Measurements from ENCODE around the gene LTBP1. TPM values are rescaled to one million over a fixed set of nuclear protein-coding genes. Genes with fewer than 3 reads are reported as not detected.

LTBP1 gene
- polyA plus RNA-seq, 1 donor (not counting 4 experiments of a cell fraction or from before 2014, with no cell fraction given), result 9.2 TPM

GRCh38 chr2:32901313-32901712 lies 45.4 kb upstream of the LTBP1 start:
- no peak for FAIRE-seq
- TF ChIP-seq CTCF (optimal IDR thresholded peaks at IDR 0.05 in 1 of 3, IDR thresholded peaks at IDR 0.05 in 1 of 3, conservative IDR thresholded peaks at IDR 0.05 in 1 of 3; ENCODE audit: extremely low read depth in 1 of 3, insufficient read depth in 2 of 3, low read length in 3 of 3), result no peak
- no peak for TF ChIP-seq EZH2 (IDR thresholded peaks at IDR 0.05; ENCODE audit: low read length)

GRCh38 chr2:32902174-32902573 lies 44.6 kb upstream of the LTBP1 start:
- H3K79me2 ChIP-seq (ENCODE audit: control insufficient read depth, insufficient read depth, low read length), result no peaks in the 10 kb centered on the region
- dilution Hi-C loops (cut with MboI; ENCODE audit: extremely low pct_ligation_motif_present, low sequenced_read_pairs), result no loop called here
- no peak overlapping the region for H3K27ac ChIP-seq (ENCODE audit: control insufficient read depth, insufficient read depth, low read length)
- H2AFZ ChIP-seq (ENCODE audit: control insufficient read depth, low read length), result no peak overlapping the region
- no peak overlapping the region for H3K9ac ChIP-seq (ENCODE audit: control insufficient read depth, extremely low read depth, insufficient read depth, low read length)
- FAIRE-seq, result no peak
- DNase-seq (ENCODE audit: low read depth, low spot score), result no peak
- H3K4me1 ChIP-seq (ENCODE audit: control insufficient read depth, extremely low read depth, insufficient read depth, low read length), result no peaks in the 10 kb centered on the region
- no peak overlapping the region for H3K4me2 ChIP-seq (ENCODE audit: control insufficient read depth, extremely low read depth, insufficient read depth, low read depth, low read length)
- H3K36me3 ChIP-seq (ENCODE audit: control insufficient read depth in 2 of 2, extremely low read depth in 1 of 2, insufficient read depth in 2 of 2, low read length in 2 of 2), result no peaks in the 10 kb centered on the region
- TF ChIP-seq EZH2 (IDR thresholded peaks at IDR 0.05; ENCODE audit: low read length) (no peak), CTCF (optimal IDR thresholded peaks at IDR 0.05 in 1 of 3, IDR thresholded peaks at IDR 0.05 in 1 of 3, conservative IDR thresholded peaks at IDR 0.05 in 1 of 3; ENCODE audit: extremely low read depth in 1 of 3, insufficient read depth in 2 of 3, low read length in 3 of 3) (no peak)
- H3K9me1 ChIP-seq (ENCODE audit: control insufficient read depth, extremely low read depth, insufficient read depth, low read length), result no peaks in the 10 kb centered on the region
- no peak overlapping the region for H3K4me3 ChIP-seq (ENCODE audit: control insufficient read depth in 2 of 3, extremely low read depth in 1 of 3, insufficient read depth in 2 of 3, low read depth in 1 of 3, low read length in 3 of 3)
- peaks cover 18% of the 10 kb centered on the region for H3K27me3 ChIP-seq (ENCODE audit: control insufficient read depth, extremely low read depth, insufficient read depth, low read length)
- H3K9me3 ChIP-seq (ENCODE audit: control insufficient read depth, low read depth, low read length), result no peaks in the 10 kb centered on the region
- no peaks in the 10 kb centered on the region for H4K20me1 ChIP-seq (ENCODE audit: control insufficient read depth, extremely low read depth, insufficient read depth, low read length)

More at GRCh38 chr2:32901313-32901712, 45.4 kb upstream of the LTBP1 start:
- dilution Hi-C loops (cut with MboI; ENCODE audit: extremely low pct_ligation_motif_present, low sequenced_read_pairs), result no loop called here
- H3K36me3 ChIP-seq (ENCODE audit: control insufficient read depth in 2 of 2, extremely low read depth in 1 of 2, insufficient read depth in 2 of 2, low read length in 2 of 2), result no peaks in the 10 kb centered on the region
- H3K27me3 ChIP-seq (ENCODE audit: control insufficient read depth, extremely low read depth, insufficient read depth, low read length), result peaks cover 18% of the 10 kb centered on the region
- no peak overlapping the region for H3K4me3 ChIP-seq (ENCODE audit: control insufficient read depth in 2 of 3, extremely low read depth in 1 of 3, insufficient read depth in 2 of 3, low read depth in 1 of 3, low read length in 3 of 3)
- no peak overlapping the region for H3K27ac ChIP-seq (ENCODE audit: control insufficient read depth, insufficient read depth, low read length)
- H3K9me1 ChIP-seq (ENCODE audit: control insufficient read depth, extremely low read depth, insufficient read depth, low read length), result no peaks in the 10 kb centered on the region
- no peak overlapping the region for H3K9ac ChIP-seq (ENCODE audit: control insufficient read depth, extremely low read depth, insufficient read depth, low read length)
- H3K4me1 ChIP-seq (ENCODE audit: control insufficient read depth, extremely low read depth, insufficient read depth, low read length), result no peaks in the 10 kb centered on the region
- no peaks in the 10 kb centered on the region for H3K9me3 ChIP-seq (ENCODE audit: control insufficient read depth, low read depth, low read length)
- no peaks in the 10 kb centered on the region for H3K79me2 ChIP-seq (ENCODE audit: control insufficient read depth, insufficient read depth, low read length)
- H3K4me2 ChIP-seq (ENCODE audit: control insufficient read depth, extremely low read depth, insufficient read depth, low read depth, low read length), result no peak overlapping the region
- no peak overlapping the region for H2AFZ ChIP-seq (ENCODE audit: control insufficient read depth, low read length)
- no peak for DNase-seq (ENCODE audit: low read depth, low spot score)
- no peaks in the 10 kb centered on the region for H4K20me1 ChIP-seq (ENCODE audit: control insufficient read depth, extremely low read depth, insufficient read depth, low read length)

Data from keratinocyte (primary cell).